ENCODE results near the gene HBG2.

HBG2 gene

GRCh38 chr11:5284637-5285036 is 30.1 kb upstream of the HBG2 start:
- no peak overlapping the region for H3K9ac ChIP-seq (ENCODE audit: low read length)
- H3K36me3 ChIP-seq (replicated peaks; ENCODE audit: insufficient read depth, low read length) = no peaks in the 10 kb centered on the region
- H3K9me3 ChIP-seq (replicated peaks; ENCODE audit: insufficient read depth, low read length) = no peaks in the 10 kb centered on the region
- H3K4me2 ChIP-seq (ENCODE audit: low read depth, low read length) = no peak overlapping the region
- DNase-seq = no peak
- H3F3A ChIP-seq (ENCODE audit: insufficient read depth, low read length) = no peaks in the 10 kb centered on the region; the same call in 1 of the 2 replicates
- TF ChIP-seq EZH2phosphoT487 (IDR thresholded peaks at IDR 0.05; ENCODE audit: low read length) (no peak), CTCF (IDR thresholded peaks at IDR 0.05; ENCODE audit: low read length) (no peak), EZH2 (optimal IDR thresholded peaks at IDR 0.05; ENCODE audit: low read depth, low read length) (no peak)
- no peaks in the 10 kb centered on the region for H4K20me1 ChIP-seq (ENCODE audit: insufficient read depth, low read length)
- H3K9me2 ChIP-seq (replicated peaks; ENCODE audit: insufficient read depth, low read length) = no peaks in the 10 kb centered on the region
- H3K27me3 ChIP-seq (replicated peaks; ENCODE audit: insufficient read depth, low read length) = no peaks in the 10 kb centered on the region
- H2AFZ ChIP-seq (ENCODE audit: low read length) = no peak overlapping the region
- H3K4me1 ChIP-seq (ENCODE audit: low read length) = peaks cover 31% of the 10 kb centered on the region
- no peak overlapping the region for H3K27ac ChIP-seq (ENCODE audit: low read length)
- H3K79me2 ChIP-seq (ENCODE audit: low read length) = no peaks in the 10 kb centered on the region
- no peak overlapping the region for H3K4me3 ChIP-seq (ENCODE audit: low read length)

GRCh38 chr11:5283882-5284281 is 29.3 kb upstream of the HBG2 start:
- Histone ChIP-seq H3K27me3 (replicated peaks; ENCODE audit: insufficient read depth, low read length) (no peaks in the 10 kb centered on the region), H3K79me2 (ENCODE audit: low read length) (no peaks in the 10 kb centered on the region), H2AFZ (ENCODE audit: low read length) (no peak overlapping the region), H3K4me2 (ENCODE audit: low read depth, low read length) (no peak overlapping the region), H3F3A (ENCODE audit: insufficient read depth, low read length) (no peaks in the 10 kb centered on the region; the same call in 1 of the 2 replicates), H3K4me1 (ENCODE audit: low read length) (peaks cover 27% of the 10 kb centered on the region), H3K27ac (ENCODE audit: low read length) (no peak overlapping the region), H4K20me1 (ENCODE audit: insufficient read depth, low read length) (no peaks in the 10 kb centered on the region), H3K9me3 (replicated peaks; ENCODE audit: insufficient read depth, low read length) (no peaks in the 10 kb centered on the region), H3K4me3 (ENCODE audit: low read length) (no peak overlapping the region), H3K9ac (ENCODE audit: low read length) (no peak overlapping the region), H3K36me3 (replicated peaks; ENCODE audit: insufficient read depth, low read length) (no peaks in the 10 kb centered on the region), H3K9me2 (replicated peaks; ENCODE audit: insufficient read depth, low read length) (no peaks in the 10 kb centered on the region)
- TF ChIP-seq EZH2 (optimal IDR thresholded peaks at IDR 0.05; ENCODE audit: low read depth, low read length) = no peak
- DNase-seq = no peak

DNA sequence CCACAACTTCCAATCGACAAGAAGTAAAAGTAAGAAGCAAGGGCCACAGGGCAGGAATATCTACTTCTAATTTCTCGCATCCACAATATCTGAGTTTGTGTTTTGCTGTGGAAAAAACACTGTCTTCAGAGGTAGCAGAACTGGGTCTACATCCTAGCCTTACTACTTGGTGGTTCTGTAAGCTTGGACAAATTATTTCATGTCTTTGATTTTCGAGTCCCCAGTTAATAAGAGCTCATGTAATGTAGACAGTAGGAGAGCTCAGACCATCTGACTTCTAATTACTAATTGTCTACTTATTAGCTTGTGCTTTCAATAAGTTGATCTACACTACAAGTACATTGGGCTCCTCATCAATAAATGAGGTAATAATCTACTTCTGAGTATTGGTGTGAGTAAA is 28.5 kb upstream of the HBG2 start:
- Histone ChIP-seq H3K4me2 (ENCODE audit: low read depth, low read length) (no peak overlapping the region), H3F3A (ENCODE audit: insufficient read depth, low read length) (no peaks in the 10 kb centered on the region; the same call in 1 of the 2 replicates), H3K27ac (ENCODE audit: low read length) (no peak overlapping the region), H2AFZ (ENCODE audit: low read length) (no peak overlapping the region), H3K4me3 (ENCODE audit: low read length) (no peak overlapping the region), H3K79me2 (ENCODE audit: low read length) (no peaks in the 10 kb centered on the region), H3K36me3 (replicated peaks; ENCODE audit: insufficient read depth, low read length) (no peaks in the 10 kb centered on the region), H3K4me1 (ENCODE audit: low read length) (peaks cover 27% of the 10 kb centered on the region), H3K9me2 (replicated peaks; ENCODE audit: insufficient read depth, low read length) (no peaks in the 10 kb centered on the region), H3K9me3 (replicated peaks; ENCODE audit: insufficient read depth, low read length) (no peaks in the 10 kb centered on the region), H3K9ac (ENCODE audit: low read length) (no peak overlapping the region), H4K20me1 (ENCODE audit: insufficient read depth, low read length) (no peaks in the 10 kb centered on the region), H3K27me3 (replicated peaks; ENCODE audit: insufficient read depth, low read length) (no peaks in the 10 kb centered on the region)
- DNase-seq = no peak
- no peak for TF ChIP-seq EZH2 (optimal IDR thresholded peaks at IDR 0.05; ENCODE audit: low read depth, low read length)
- TF ChIP-seq CTCF (IDR thresholded peaks at IDR 0.05; ENCODE audit: low read length) = no peak
- TF ChIP-seq EZH2phosphoT487 (IDR thresholded peaks at IDR 0.05; ENCODE audit: low read length) = no peak

DNA sequence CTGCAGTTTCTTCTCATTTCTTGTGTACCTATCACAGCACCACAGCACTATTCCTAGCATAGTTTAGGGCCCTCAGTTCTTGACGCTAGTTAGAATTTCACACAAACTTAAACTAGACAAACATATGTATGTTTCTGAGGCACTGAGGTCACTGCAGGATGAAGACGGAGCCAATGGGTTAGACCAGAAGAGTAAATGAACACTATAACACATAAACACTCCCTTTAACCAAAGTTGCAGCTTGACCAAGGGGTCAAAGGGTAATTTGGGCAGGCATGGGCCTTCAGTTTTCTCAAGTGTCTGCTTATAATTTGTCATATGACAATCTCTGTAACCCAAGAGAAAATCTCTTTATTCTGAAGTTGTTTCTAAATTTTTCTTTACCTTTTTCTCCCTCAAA is 28.0 kb upstream of the HBG2 start:
- no peak overlapping the region for H2AFZ ChIP-seq (ENCODE audit: low read length)
- H3K9ac ChIP-seq (ENCODE audit: low read length) = no peak overlapping the region
- no peak overlapping the region for H3K4me3 ChIP-seq (ENCODE audit: low read length)
- no peaks in the 10 kb centered on the region; the same call in 1 of the 2 replicates for H3F3A ChIP-seq (ENCODE audit: insufficient read depth, low read length)
- no peak for TF ChIP-seq EZH2 (optimal IDR thresholded peaks at IDR 0.05; ENCODE audit: low read depth, low read length)
- TF ChIP-seq EZH2phosphoT487 (IDR thresholded peaks at IDR 0.05; ENCODE audit: low read length) = no peak
- TF ChIP-seq CTCF (IDR thresholded peaks at IDR 0.05; ENCODE audit: low read length) = no peak
- H3K36me3 ChIP-seq (replicated peaks; ENCODE audit: insufficient read depth, low read length) = no peaks in the 10 kb centered on the region
- no peaks in the 10 kb centered on the region for H3K27me3 ChIP-seq (replicated peaks; ENCODE audit: insufficient read depth, low read length)
- H3K9me2 ChIP-seq (replicated peaks; ENCODE audit: insufficient read depth, low read length) = no peaks in the 10 kb centered on the region
- no peaks in the 10 kb centered on the region for H3K9me3 ChIP-seq (replicated peaks; ENCODE audit: insufficient read depth, low read length)
- H4K20me1 ChIP-seq (ENCODE audit: insufficient read depth, low read length) = no peaks in the 10 kb centered on the region
- no peak overlapping the region for H3K27ac ChIP-seq (ENCODE audit: low read length)
- H3K79me2 ChIP-seq (ENCODE audit: low read length) = no peaks in the 10 kb centered on the region
- H3K4me1 ChIP-seq (ENCODE audit: low read length) = peaks cover 27% of the 10 kb centered on the region
- no peak for DNase-seq
- H3K4me2 ChIP-seq (ENCODE audit: low read depth, low read length) = no peak overlapping the region
